Cerebellar nuclear complex (tissue), 1 donor: ENCODE results near the gene TSPAN32.

Source experiments
- DNase-seq, 2 experiments: peaks; one replicate each; lab custom pipeline; 2025; lab: John Stamatoyannopoulos, UW

The TSPAN32 gene, protein sequence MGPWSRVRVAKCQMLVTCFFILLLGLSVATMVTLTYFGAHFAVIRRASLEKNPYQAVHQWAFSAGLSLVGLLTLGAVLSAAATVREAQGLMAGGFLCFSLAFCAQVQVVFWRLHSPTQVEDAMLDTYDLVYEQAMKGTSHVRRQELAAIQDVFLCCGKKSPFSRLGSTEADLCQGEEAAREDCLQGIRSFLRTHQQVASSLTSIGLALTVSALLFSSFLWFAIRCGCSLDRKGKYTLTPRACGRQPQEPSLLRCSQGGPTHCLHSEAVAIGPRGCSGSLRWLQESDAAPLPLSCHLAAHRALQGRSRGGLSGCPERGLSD

GRCh38 chr11:2301631-2302305 lies at the start of gene TSPAN32, which contains the start of gene C11orf21:
TSPAN32 (plus strand) TSS chr11:2302013; CDS start chr11:2302150, 137 bp downstream.
C11orf21 (minus strand) TSS chr11:2301918; CDS start chr11:2301808, 110 bp downstream.
- DNase-seq = no peak

GRCh38 chr11:2252018-2252417 lies 49.8 kb upstream of the TSPAN32 start:
- no peak for DNase-seq

- DNase-seq = no peak
These were observed 45.4 kb upstream of the TSPAN32 start for GRCh38 chr11:2256293-2256913.

DNA sequence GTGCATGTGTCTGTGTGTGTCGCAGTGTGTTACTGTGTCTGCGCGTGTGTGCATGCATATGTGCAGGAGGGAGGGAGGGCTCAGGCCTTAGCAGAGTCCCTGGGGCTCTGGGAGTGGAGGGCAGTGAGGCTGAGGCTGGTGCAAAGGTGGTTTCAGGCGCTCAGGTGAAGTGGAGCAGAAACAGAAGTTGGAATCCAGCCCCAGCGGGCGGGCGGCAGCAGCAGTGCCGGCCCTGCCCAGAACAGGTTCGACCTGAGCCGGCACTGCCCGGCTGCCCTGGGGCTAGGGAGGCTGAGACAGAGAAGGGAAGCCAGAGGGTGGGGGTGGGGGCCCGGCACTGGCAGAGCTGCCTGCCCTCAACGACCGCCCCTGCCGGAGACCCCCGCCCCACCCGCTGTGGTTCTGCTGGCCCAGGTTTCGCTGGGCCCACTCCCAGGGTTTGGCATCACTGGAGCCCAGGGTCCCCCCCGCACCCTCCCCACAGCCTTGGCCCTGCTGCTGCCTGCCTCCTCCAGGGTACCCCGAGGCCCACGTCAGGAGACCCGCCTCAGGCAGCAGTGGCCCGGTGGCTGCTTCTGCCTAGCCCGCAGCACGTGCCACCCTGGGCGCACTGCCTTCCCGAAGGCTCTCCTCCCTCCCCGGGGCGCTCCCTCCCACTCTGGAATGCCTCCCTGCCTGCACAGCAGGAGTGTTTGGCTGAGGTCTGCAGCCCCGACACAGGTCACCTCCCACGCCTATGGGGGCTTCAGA lies 44.7 kb upstream of the TSPAN32 start:
- DNase-seq = no peak

- no peak for DNase-seq
These were observed 43.0 kb upstream of the TSPAN32 start for GRCh38 chr11:2258501-2259465.

DNA sequence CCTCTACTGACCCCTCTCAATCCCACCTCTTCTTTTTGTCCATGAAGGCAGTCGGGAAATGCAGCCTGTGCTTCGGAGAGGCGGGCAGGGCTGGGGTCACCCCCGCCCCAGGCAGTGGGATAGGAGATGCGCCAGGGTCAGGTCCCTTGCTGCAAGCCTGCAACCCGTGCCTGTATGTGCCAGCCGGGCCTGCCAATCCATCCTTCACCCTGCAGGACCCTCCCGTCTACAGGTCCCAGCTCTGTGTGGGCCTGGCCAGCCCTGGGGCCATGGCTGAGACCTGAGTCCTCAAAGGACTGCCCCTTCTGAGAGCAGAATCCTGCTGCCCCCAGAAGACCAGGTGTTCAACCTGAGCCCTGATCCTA lies 42.4 kb upstream of the TSPAN32 start:
- DNase-seq = no peak

GRCh38 chr11:2259897-2260451 lies 41.8 kb upstream of the TSPAN32 start:
- no peak for DNase-seq

DNA sequence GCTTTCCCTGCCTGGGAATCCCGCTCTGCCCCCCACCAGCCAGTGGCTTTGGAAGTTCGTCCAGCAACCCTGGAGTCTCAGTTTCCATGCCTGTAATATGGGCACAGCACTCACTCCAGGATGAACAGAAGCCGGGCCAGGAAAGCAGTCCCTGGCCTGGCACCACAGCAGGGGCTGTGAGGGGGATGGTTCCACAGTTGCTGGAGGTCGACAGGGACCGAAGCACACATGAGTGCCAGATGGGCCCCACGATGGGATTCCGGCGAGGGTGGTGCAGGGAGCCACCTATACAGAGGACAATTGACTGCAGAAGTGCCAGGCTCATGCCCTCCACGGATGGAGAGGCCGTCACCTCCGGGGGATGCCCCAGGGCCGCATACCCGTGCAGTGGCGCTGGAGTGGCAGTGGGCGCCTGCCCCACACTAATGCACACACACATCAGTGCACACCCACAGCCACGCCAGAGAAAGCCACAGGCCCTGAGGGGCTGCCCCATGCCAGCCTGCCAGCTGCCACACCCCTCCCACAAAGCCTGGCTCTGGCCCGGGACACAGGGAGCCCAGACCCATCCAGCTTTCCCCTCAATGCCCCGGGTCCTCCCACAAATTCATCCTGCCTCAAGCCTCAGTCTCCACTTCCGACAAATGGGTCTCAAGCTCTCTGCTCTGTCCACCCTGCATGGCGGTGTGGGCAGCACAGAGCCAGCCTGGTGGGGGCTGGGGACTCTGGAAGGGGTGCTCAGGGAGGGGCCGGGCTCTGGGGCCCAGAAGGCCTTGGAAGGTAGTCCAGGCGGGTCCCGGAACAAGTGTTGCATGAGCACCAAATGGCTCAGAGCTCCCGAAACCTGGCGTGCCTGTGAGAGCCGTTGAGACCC lies 41.1 kb upstream of the TSPAN32 start:
- no peak for DNase-seq

GRCh38 chr11:2261436-2262230 lies 40.2 kb upstream of the TSPAN32 start:
- DNase-seq = no peak

- no peak for DNase-seq
These were observed 39.3 kb upstream of the TSPAN32 start for GRCh38 chr11:2262301-2263070.

GRCh38 chr11:2263071-2263565 lies 38.7 kb upstream of the TSPAN32 start:
- no peak for DNase-seq

DNA sequence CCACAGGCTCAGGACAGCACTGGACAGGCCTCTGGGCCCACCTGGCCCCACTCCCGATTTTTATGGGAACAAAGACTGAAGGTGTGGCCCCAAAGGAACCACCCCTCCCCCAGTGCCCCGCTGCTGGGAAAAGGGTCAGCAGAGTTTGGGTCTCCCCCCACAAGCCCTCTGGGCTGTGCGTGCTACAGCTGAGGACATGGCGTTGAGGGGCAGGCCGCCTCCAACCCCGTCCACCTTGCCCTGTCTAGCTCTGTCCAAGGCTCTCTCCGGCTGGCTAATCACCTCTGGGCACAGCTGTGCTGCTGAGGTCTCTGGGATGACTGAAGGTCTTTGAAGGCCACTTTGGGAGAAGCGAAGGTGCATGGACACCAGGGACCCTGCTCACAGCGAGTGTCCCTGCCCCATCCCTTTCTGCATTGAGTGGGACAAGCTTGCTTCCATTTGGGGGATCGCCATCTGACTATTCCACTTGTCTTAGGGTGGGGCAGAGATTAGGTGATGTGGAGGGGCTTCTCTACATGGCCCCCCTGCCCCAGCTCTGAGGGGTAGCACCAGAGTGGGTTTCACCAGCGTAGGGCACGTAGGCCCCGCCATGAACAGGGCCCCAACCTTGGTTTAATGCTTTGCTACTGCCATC lies 38.0 kb upstream of the TSPAN32 start:
- no peak for DNase-seq

GRCh38 chr11:2264366-2265053 lies 37.3 kb upstream of the TSPAN32 start:
- no peak for DNase-seq

DNA sequence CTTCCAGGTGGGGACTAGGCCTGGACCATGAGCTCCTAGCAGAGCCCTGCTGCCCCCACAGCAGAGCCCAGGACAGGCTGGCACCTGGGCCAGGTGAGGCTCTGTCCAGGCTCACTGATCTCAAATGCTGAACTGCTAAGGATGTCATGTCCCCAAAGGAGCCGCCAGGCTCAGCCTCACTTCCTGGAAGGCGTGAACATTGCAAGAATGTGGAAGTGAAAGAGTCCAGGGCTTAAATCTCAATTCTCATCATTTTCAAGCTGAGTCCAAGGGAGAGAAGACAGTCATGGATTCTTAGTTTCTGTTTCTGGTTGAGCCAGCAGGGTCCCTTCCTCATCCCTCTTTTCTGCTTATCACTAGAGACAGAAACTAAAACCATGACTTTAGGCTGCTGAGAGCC lies 36.4 kb upstream of the TSPAN32 start:
- DNase-seq = no peak

- no peak for DNase-seq
These were observed 35.8 kb upstream of the TSPAN32 start for GRCh38 chr11:2265854-2266585.

GRCh38 chr11:2266586-2267305 lies 35.1 kb upstream of the TSPAN32 start:
- no peak for DNase-seq
